ENCODE measurements around the gene PDK3. TPM values are rescaled to one million over a fixed set of nuclear protein-coding genes. Genes with fewer than 3 reads are reported as not detected.

Gene PDK3
- total RNA-seq, 1 donor from 2014 or later = 43.7 TPM

- DNase-seq (ENCODE audit: low spot score, unreplicated experiment) = no peak
- peaks cover 23% of the 10 kb centered on the region for H3K4me1 Mint-ChIP-seq (ENCODE audit: low read depth)
- peak overlapping the region; percentile 86 for H3K27ac Mint-ChIP-seq
- TF ChIP-seq CTCF (IDR thresholded peaks at IDR 0.05; ENCODE audit: unreplicated experiment) = no peak
- H3K4me3 Mint-ChIP-seq (ENCODE audit: low read depth) = peak overlapping the region; percentile 43
- H3K9me3 Mint-ChIP-seq (ENCODE audit: low read depth) = peaks cover 2% of the 10 kb centered on the region
- peaks cover 5% of the 10 kb centered on the region for H3K36me3 Mint-ChIP-seq (ENCODE audit: insufficient read depth)
- H3K27me3 Mint-ChIP-seq = no peaks in the 10 kb centered on the region
Observed at GRCh38 chrX:24494647-24495075, 29.6 kb downstream of the PDK3 start.

- Mint-ChIP-seq H3K9me3 (ENCODE audit: low read depth) (peaks cover 2% of the 10 kb centered on the region), H3K36me3 (ENCODE audit: insufficient read depth) (peaks cover 6% of the 10 kb centered on the region), H3K4me1 (ENCODE audit: low read depth) (peaks cover 23% of the 10 kb centered on the region), H3K27ac (no peak overlapping the region), H3K27me3 (no peaks in the 10 kb centered on the region), H3K4me3 (ENCODE audit: low read depth) (no peak overlapping the region)
- no peak for TF ChIP-seq CTCF (IDR thresholded peaks at IDR 0.05; ENCODE audit: unreplicated experiment)
- no peak for DNase-seq (ENCODE audit: low spot score, unreplicated experiment)
Observed at GRCh38 chrX:24495700-24496099, 30.6 kb downstream of the PDK3 start.

- Mint-ChIP-seq H3K27ac (peak overlapping the region; percentile 45), H3K9me3 (ENCODE audit: low read depth) (no peaks in the 10 kb centered on the region), H3K36me3 (ENCODE audit: insufficient read depth) (peaks cover 8% of the 10 kb centered on the region), H3K27me3 (no peaks in the 10 kb centered on the region), H3K4me1 (ENCODE audit: low read depth) (peaks cover 20% of the 10 kb centered on the region), H3K4me3 (ENCODE audit: low read depth) (no peak overlapping the region)
- DNase-seq (ENCODE audit: low spot score, unreplicated experiment) = no peak
- peak; percentile 53 for TF ChIP-seq CTCF (IDR thresholded peaks at IDR 0.05; ENCODE audit: unreplicated experiment)
Observed at GRCh38 chrX:24498181-24498580, 33.1 kb downstream of the PDK3 start.

- H3K4me3 Mint-ChIP-seq (ENCODE audit: low read depth) = no peak overlapping the region
- peak; percentile 62 for TF ChIP-seq CTCF (IDR thresholded peaks at IDR 0.05; ENCODE audit: unreplicated experiment)
- H3K36me3 Mint-ChIP-seq (ENCODE audit: insufficient read depth) = peaks cover 8% of the 10 kb centered on the region
- no peaks in the 10 kb centered on the region for H3K27me3 Mint-ChIP-seq
- H3K4me1 Mint-ChIP-seq (ENCODE audit: low read depth) = peaks cover 15% of the 10 kb centered on the region
- H3K27ac Mint-ChIP-seq = no peak overlapping the region
- no peak for DNase-seq (ENCODE audit: low spot score, unreplicated experiment)
- no peaks in the 10 kb centered on the region for H3K9me3 Mint-ChIP-seq (ENCODE audit: low read depth)
Observed at GRCh38 chrX:24498975-24499374, 33.9 kb downstream of the PDK3 start.

GRCh38 chrX:24506082-24506481 is 41.0 kb downstream of the PDK3 start:
- peaks cover 8% of the 10 kb centered on the region for H3K4me1 Mint-ChIP-seq (ENCODE audit: low read depth)
- H3K36me3 Mint-ChIP-seq (ENCODE audit: insufficient read depth) = peaks cover 19% of the 10 kb centered on the region
- TF ChIP-seq CTCF (IDR thresholded peaks at IDR 0.05; ENCODE audit: unreplicated experiment) = no peak
- no peak overlapping the region for H3K27ac Mint-ChIP-seq
- no peaks in the 10 kb centered on the region for H3K9me3 Mint-ChIP-seq (ENCODE audit: low read depth)
- no peak overlapping the region for H3K4me3 Mint-ChIP-seq (ENCODE audit: low read depth)
- H3K27me3 Mint-ChIP-seq = no peaks in the 10 kb centered on the region
- no peak for DNase-seq (ENCODE audit: low spot score, unreplicated experiment)

Data from progenitor cell of endocrine pancreas (in vitro differentiated cells).